AG08395 (cell line): Measurements from ENCODE around the gene GSTA1.
A peak's percentile ranks its signal among the peaks of the same experiment; 100 is the strongest.
"Not testable (repeated sequence)": the region's sequence is repeated elsewhere in the genome, so short reads cannot be mapped to it uniquely, and the experiment has no call there.

Source experiments
- DNase-seq: peaks from one replicate; pipeline ENCODE4 v3.0.0; 2012; ENCODE audit warnings: mixed read lengths, low spot score

The GSTA1 gene

DNA sequence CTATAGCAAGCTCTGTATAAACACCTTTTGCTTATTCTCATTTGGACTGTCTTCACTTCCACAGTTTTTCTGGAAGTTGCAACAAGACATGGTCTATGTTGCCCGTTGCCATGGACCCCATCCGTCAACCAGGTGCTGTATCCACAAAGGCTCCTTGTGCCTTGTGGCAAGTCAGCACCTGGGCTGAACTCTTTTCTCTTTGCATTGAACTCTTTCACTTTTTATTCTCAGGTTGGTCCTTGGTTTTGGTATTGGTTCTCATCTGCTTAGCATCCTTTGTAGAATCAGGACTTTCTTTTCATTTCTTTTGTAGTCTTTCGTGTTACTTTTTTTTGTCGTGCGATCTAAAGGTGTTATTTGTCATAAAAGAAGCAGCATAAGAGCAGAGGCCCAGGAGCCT, 5.0 kb upstream of the GSTA1 start:
- DNase-seq = no peak

DNA sequence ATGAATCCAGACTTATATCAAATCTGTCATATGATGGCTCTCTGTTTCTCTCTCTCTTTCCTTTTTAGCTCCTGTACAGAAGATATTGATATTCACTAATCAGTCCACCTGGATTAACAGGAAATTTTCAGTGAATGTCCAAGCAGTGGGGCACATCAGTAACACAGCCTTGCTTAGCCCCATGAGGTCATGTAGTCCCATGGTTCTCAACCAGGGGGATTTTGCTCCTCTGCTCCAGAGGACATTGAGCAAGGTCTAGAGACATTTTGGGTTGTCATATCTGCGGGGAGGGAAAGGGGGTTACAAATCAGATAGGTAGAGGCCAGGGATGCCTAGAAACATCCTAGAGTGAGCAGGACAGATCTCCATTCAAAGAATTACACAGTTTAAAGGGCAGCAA, 810 bp downstream of the GSTA1 start:
- DNase-seq = no peak

DNA sequence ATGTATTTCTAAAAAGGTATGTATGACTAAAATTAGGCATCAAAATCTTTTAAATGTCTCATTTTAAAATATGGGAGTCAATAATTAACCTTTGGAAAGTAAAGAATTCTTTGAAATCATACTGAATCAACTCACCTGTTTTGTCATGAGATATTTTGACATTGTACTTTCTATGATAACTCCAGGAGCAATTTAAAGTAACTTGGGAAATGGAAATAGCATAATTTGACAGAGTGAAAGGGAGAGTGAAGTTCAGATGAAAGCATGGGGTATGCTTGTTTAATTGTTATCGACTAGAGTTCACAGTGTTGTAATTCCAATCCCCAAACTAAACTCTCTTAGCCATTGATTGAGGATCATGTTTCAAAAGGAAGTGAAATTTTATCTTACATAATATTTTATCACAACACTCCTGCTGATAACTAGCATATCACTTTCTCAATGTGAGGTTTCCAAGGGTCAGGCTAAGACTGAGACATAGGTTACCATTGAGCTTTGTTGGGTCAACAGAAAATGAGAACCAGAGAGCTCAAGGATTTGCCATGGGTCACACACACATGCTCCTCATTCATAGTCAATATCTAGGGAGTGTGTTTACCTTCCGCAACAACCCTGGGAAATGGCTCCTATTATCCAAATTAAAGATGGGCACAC, 2.3 kb downstream of the GSTA1 start:
- DNase-seq = no peak

DNA sequence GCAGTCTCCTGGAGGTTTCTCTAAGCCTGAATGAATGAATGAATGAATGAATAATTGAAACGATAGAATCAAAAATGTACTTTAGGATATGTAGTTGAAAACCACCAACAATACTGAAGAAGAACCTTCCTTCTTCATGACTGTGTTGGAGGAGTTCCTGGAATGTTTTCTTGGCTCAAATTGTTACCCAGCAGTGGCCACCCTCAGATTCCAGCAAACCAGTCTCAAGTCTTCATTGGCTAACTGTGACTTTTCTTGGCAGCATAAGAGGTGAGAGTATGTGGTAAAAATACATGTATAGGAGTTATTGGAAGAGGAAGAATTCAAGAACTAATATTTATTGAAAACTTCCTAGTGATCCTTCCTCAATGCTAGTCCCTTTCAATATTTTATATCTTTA, 4.3 kb downstream of the GSTA1 start:
- peak; percentile 28 for DNase-seq

DNA sequence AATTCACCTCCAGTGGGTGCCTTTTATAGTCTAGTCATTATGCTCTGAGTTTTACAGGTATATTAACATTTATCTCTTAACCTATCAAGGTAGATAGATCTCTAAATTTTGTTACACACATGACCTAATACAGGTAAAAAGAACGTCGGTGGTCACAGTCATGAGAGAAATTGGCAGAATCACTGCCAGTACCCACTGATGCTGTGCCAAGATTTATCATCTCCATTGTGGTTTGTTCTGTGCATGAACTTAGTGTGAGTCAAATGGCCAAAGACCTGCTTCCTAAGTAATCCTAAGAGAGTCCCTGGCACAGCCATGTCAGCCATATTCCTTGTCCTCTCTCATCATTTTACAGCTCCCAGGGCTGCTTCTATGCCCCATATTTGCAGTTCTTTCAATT, 9.2 kb downstream of the GSTA1 start:
- not testable (repeated sequence) for DNase-seq

DNA sequence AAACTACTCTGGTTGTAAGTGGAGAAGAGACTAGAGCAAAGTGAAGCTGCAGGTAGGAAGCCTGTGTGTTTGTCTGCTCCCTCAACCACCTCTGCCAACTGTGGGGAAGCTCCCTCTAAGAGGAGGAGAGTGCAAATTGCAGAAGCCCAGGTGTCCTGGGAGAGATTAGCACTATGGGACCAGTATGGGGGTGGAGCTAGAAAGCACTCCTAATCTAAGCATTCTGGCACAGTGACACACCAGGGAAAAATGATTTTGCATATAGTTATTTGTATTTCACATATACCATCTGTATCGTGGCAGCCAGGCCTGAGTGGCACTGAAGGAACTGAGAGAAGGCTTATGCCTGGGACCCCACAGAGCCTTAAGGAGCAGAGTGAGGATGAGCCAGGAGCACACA, 12.8 kb downstream of the GSTA1 start:
- DNase-seq = no peak

DNA sequence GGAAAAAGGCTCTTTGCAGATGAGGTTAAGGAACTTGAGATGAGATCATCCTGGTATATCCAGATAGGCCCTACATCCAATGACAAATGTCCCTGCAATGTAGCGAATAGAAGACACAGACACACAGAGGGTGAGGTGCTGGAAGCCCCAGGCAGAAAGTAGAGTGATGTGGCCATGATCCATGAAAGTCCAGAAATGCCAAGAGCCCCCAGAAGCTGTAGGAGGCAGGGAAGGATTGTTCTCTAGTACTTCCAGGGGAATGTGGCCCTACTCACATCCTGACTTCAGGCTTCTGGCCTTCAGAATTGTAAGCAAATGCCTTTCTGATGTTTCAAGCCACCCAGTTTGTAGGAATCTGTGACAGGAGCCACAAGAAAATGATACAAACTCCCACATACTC, 14.0 kb downstream of the GSTA1 start:
- DNase-seq = peak; percentile 4

DNA sequence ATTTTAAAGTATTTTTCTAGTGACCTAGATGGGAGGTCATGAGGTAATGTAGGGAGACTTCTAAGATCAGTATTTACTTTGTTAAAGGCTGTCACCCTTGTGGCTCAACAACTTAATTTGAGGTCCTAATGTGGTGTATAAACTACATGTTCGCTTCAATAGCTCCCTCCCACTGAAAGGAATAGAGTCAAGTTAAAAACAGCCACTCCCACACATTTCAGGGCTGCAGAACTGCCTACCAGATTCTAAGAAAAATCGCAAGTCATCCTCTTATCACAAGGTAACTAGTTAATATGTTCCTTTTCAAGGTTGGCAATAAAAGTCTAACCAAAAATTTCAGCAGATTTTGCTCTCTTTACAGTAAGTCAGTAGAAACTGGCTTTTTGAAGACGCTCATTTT, 15.1 kb downstream of the GSTA1 start:
- DNase-seq = no peak

DNA sequence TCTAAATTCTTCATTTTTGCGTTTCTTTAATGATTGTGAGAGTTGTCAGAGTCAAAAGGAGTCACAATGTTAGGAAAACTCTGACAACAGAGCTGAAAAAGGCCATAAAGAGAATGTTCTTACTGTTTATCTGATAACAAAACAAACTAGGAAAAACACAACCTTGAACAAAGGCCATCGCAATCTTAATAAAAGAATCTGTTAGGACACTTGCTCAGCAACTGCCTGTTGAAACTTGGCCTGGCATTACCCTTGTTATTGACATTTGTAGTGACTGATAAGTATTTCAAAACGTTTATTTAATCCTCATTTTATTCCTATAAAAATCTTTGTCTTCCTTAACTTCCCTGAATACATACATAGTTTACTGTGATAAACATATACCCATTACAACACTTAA, 15.7 kb downstream of the GSTA1 start:
- no peak for DNase-seq

DNA sequence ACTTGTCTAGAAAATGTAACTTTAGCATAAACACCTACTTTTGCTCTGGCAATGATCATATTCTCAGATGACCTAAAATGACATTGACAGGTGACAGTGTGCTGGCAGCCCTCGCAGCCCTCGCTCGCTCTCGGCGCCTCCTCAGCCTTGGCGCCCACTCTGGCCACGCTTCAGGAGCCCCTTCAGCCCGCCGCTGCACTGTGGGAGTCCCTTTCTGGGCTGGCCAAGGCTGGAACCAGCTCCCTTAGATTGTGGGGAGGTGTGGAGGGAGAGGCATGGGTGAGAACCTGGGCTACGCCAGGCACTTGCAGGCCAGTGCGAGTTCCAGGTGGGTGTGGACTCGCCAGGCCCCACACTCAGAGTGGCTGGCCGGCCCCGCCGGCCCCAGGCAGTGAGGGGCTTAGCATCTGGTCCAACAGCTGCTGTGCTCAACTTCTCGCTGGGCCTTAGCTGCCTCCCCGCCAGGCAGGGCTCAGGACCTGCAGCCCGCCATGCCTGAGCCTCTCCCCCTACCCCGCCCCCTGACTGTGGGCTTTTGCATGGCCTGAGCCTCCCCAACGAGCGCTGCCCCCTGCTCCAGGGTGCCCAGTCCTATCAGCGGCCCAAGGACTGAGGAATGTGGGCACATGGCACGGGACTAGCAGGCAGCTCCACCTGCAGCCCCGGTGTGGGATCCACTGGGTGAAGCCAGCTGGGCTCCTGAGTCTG, 17.2 kb downstream of the GSTA1 start:
- no peak for DNase-seq

DNA sequence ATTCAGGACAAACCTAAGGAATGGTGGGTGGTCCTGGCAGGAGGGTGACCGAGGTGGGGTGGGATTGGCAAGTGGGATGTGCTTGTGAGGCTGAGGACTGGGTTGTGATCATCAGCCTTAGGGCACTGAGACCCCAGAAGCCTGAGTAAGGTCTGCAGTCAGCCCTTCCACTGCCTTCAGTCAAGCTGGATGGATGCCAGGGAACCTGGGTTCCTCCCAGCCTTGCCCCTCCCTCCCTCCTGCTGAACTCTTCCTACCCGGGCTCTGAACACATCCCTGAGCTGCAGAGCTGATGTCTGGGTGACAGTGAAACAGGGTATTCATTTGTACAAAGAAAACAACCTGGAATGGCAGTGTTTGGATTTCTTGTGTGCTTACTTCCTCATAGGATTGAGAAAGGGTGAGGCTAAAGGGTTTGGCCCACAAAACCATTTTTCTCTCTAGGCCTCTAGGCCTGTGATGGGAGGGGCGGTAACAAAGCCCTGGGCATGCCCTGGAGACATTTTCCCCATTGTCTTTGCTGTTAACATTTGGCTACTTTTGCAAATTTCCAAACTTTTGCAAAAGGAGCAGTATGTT, 20.8 kb downstream of the GSTA1 start:
- not testable (repeated sequence) for DNase-seq

DNA sequence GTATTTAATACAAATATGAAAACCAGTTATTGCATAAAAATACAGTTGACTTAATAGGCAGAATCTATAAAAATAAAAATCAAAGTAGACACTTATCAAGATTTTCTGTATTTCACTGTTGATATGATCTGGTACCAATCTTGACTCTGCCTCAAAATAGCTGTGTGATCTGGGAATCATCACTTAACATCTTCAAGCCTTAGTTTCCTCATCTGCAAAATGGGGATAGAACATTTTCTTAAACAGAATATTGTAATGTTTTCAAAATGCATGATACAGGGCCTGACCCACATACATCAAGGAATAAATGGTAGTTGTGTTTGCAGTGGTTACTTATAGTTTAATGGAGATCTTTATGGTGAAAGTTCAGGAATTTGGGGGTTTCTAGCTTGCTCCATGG, 21.4 kb downstream of the GSTA1 start:
- not testable (repeated sequence) for DNase-seq

DNA sequence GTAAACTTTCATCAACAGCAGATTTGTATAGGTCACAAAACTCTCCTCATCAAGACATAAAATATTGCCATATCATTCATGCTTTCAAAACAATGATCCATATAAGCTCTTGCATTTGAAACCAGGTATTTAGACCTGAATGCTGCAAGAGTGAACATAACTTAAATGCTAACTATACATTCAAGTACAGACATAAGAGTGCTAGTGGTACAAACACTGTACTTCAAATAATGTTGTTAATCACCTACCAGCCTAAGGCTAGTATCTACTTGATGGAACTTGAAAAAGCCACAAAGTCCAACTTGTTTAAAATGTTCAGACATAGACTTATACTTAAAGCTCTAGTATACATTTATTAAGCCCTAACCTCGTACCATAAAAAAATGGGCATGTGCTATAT, 24.4 kb downstream of the GSTA1 start:
- no peak for DNase-seq

DNA sequence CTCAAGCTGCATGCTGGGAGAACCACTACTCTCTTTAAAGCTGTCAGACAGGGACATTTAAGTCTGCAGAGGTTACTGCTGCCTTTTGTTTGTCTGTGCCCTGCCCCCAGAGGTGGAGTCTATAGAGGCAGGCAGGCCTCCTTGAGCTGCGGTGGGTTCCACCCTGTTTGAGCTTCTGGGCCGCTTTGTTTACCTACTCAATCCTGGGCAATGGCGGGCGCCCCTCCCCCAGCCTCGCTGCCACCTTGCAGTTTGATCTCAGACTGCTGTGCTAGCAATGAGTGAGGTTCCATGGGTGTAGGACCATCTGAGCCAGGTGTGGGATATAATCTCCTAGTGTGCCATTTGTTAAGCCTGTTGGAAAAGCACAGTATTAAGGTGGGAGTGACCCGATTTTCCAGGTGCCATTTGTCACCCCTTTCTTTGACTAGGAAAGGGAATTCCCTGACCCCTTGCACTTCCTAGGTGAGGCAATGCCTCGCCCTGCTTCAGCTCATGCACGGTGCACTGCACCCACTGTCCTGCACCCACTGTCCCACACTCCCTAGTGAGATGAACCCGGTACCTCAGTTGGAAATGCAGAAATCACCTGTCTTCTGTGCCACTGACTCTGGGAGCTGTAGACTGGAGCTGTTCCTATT, 26.8 kb downstream of the GSTA1 start:
- not testable (repeated sequence) for DNase-seq

DNA sequence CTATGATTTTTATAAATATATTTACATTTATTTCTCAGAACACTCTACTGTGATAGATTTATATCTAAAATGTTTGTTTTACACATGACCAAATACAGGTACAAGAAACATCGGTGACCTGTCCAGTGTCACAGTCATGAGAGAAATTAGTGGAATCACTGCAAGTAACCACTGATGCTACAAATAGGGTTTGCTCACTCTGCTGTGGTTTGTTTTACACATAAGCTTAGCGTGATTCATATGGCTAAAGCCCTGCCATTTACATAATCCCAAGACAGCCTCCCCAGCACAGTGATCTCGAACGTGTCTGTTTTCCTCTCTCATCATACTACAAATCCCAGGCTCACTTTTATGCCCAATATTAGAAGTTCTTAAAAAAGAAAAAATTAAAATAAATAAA, 34.2 kb downstream of the GSTA1 start:
- DNase-seq = not testable (repeated sequence)

DNA sequence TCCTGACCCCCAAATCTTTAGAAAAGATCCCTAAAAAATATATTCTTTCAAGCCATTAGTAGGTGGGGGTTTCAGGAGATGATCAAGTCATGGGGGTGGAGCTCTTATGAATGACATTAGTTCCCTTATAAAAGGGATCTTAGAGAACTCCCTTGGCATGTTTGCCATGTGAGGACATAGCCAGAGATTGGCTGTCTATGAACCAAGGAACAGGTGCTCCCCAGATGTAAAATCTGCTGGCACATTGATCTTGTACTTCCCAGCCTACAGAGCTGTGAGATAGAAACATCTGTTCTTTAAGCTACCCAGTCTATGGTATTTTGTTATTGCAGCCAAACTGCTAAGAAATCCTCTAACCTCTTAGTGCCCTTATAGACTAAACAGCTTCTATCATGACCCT, 36.0 kb downstream of the GSTA1 start:
- DNase-seq = not testable (repeated sequence)

DNA sequence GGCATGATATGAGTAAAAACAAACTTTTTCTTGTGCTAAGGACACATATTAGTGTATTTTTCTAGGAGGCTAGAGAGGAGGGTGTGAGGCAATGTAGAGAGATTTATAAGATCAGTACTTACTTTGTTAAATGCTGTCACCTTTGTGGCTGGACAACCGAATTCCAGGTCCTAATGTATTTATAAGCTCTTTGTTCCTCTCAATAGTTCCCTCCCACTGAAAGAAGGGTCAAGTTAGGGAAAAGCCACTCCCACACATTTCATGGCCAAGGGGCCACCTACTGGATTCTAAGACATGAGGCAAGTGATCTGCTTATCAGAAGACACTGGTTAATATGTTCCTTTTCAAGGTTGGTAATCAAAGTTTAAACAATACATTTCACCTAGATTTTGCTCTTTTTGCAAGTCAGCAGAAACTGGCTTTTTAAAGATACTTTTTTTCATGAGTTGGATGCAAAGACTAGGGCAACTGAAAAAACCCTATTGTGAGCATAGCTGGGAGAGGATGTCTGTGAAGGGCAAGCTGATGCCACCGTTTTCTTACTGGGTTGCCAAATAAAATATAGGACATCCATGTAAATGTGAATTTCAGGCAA, 40.2 kb downstream of the GSTA1 start, which contains the start of gene GSTA2:
TSS of gene GSTA2 (minus strand) at position 154 of the 595 bp plus-strand sequence. CDS start 5,528 bp downstream, outside the sequence.
- DNase-seq = not testable (repeated sequence)

DNA sequence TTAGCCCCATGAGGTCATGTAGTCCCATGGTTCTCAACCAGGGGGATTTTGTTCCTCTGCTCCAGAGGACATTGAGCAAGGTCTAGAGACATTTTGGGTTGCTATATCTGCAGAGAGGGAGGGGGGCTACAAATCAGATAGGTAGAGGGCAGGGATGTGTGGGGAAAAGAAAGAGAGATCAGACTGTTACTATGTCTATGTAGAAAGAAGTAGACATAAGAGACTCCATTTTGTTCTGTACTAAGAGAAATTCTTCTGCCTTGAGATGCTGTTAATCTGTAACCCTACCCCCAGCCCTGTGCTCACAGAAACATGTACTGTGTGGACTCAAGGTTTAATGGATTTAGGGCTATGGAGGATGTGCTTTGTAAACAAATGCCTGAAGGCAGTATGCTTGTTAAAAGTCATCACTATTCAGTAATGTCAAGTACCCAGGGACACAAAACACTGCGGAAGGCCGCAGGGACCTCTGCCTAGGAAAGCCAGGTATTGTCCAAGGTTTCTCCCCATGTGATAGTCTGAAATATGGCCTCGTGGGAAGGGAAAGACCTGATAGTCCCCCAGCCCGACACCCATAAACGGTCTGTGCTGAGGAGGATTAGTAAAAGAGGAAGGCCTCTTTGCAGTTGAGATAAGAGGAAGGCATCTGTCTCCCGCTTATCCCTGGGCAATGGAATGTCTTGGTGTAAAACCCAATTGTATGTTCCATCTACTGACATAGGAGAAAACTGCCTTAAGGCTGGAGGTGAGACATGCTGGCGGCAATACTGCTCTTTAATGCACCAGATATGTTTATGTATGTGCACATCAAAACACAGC, 41.7 kb downstream of the GSTA1 start:
- not testable (repeated sequence) for DNase-seq

DNA sequence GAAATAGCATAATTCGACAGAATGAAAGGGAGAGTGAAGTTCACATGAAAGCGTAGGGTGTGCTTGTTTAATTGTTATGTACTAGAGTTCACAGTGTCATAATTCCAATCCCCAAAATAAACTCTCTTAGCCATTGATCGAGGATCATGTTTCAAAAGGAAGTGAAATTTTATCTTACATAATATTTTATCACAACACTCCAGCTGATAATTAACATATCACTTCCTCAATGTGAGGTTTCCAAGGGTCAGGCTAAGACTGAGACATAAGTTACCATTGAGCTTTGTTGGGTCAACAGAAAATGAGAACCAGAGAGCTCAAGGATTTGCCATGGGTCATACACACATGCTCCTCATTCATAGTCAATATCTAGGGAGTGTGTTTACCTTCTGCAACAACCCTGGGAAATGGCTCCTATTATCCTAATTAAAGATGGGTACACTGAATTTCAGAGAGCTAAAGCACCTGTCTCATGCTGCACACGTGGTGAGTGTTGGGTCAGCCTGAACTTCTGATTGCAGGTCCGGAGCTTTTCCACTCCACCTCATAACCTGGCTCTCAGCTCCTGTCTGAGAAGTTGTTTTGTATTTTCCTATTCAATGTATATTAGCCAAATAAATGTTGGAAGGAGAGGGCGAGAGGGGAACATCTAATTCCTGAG, 43.4 kb downstream of the GSTA1 start:
- no peak for DNase-seq

DNA sequence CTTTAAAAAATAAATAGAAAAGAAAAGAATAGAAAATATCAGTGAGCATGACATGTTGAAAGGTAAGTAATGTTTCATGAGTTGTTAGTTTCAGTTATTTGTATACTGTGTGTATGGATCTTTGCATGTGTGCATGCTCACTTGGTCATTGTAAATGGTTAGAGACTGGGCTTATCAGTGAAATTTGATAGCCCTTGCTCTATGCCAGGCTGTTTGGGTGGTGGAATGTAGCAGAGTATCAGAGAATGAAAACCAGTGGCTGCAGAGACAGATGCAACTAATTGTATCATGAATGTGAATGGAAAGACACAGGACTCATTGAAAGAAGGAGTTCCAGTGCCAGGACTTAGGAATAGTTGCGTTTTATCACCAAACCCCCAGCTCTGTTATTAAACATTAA, 44.5 kb downstream of the GSTA1 start:
- DNase-seq = no peak
